Mammary epithelial cell (primary cell): ENCODE data around the gene GZMM.

Source experiments
- CTCF ChIP-seq, 2 donors: IDR thresholded peaks in 1 of 2; conservative IDR thresholded peaks in 1 of 2; 2 replicates each; pipeline ENCODE4 v1.5.1; 2011 to 2012; ENCODE audit warnings: inconsistent platforms in 2 of 2, low read length in 2 of 2, mild to moderate bottlenecking in 2 of 2, control low read depth in 1 of 2, low read depth in 1 of 2; ENCODE audit not compliant: insufficient read depth in 1 of 2; ENCODE audit errors: extremely low read depth in 1 of 2
- EZH2 ChIP-seq: IDR thresholded peaks from 2 replicates; pipeline ENCODE4 v1.6.1; 2012; ENCODE audit warnings: low read length, inconsistent platforms, borderline replicate concordance

GRCh38 chr19:522726-523125, 21.1 kb upstream of the GZMM start:
- TF ChIP-seq CTCF (conservative IDR thresholded peaks at IDR 0.05 in 1 of 2, IDR thresholded peaks at IDR 0.05 in 1 of 2; ENCODE audit: extremely low read depth in 1 of 2, insufficient read depth in 1 of 2, low read depth in 1 of 2, low read length in 2 of 2): no peak
- TF ChIP-seq EZH2: no peak
